Natural killer cell (primary cell): ENCODE data around the gene GNE. TPM values are rescaled to one million over a fixed set of nuclear protein-coding genes. Genes with fewer than 3 reads are reported as not detected.
"Not testable (repeated sequence)": the region's sequence is repeated elsewhere in the genome, so short reads cannot be mapped to it uniquely, and the experiment has no call there.

Experiments used
- ATAC-seq, 3 donors: fragments of 150-1000 bp in 2 of 3; fragments of 200-7000 bp in 1 of 3; cut with Tn5 transposase; 1 replicate in 1 of 3; 2 replicates in 2 of 3; pipeline ENCODE4 v1.10.0; 2021; ENCODE audit warnings: mild to moderate bottlenecking in 2 of 3, moderate library complexity in 2 of 3
- DNase-seq, 2 donors: peaks; one replicate each; pipeline versions ENCODE4 v3.0.0 to v3.0.0-alpha.2; 2013 to 2021; ENCODE audit warnings: mixed read lengths in 1 of 2
- H3K27ac ChIP-seq: one replicate; pipeline ENCODE4 v1.5.1; 2013; ENCODE audit warnings: mild to moderate bottlenecking, low read length
- H3K27me3 ChIP-seq: one replicate; pipeline ENCODE4 v1.6.1; 2013; ENCODE audit warnings: low read length; ENCODE audit not compliant: control insufficient read depth, insufficient read depth
- H3K36me3 ChIP-seq: one replicate; pipeline ENCODE4 v1.6.1; 2013; ENCODE audit warnings: low read length; ENCODE audit not compliant: control insufficient read depth, insufficient read depth
- H3K4me1 ChIP-seq: one replicate; pipeline ENCODE4 v1.6.1; 2013; ENCODE audit warnings: low read length; ENCODE audit not compliant: control insufficient read depth, insufficient read depth
- H3K4me3 ChIP-seq: one replicate; pipeline ENCODE4 v1.5.1; 2013; ENCODE audit warnings: low read length
- H3K9me3 ChIP-seq: one replicate; pipeline ENCODE4 v1.6.1; 2013; ENCODE audit warnings: low read length; ENCODE audit not compliant: control insufficient read depth, insufficient read depth
- H3K27ac Mint-ChIP-seq, 2 donors: one replicate each; pipeline ENCODE4 v1.8.0; 2022; ENCODE audit warnings: mild to moderate bottlenecking in 2 of 2, mixed read lengths in 2 of 2, moderate library complexity in 1 of 2
- H3K27me3 Mint-ChIP-seq, 2 donors: one replicate each; pipeline ENCODE4 v1.8.0; 2022; ENCODE audit warnings: low read depth in 2 of 2, mixed read lengths in 2 of 2
- H3K36me3 Mint-ChIP-seq: one replicate; pipeline ENCODE4 v1.8.0; 2022; ENCODE audit warnings: mixed read lengths
- H3K4me1 Mint-ChIP-seq, 2 donors: one replicate each; pipeline ENCODE4 v1.8.0; 2022; ENCODE audit warnings: mixed read lengths in 2 of 2
- H3K4me3 Mint-ChIP-seq: one replicate; pipeline ENCODE4 v1.8.0; 2022; ENCODE audit warnings: mild to moderate bottlenecking, moderate library complexity, mixed read lengths
- H3K9me3 Mint-ChIP-seq, 2 donors: one replicate each; pipeline ENCODE4 v1.8.0; 2022; ENCODE audit warnings: mixed read lengths in 2 of 2
- CTCF ChIP-seq: fragments of 200-600 bp; IDR thresholded peaks from one replicate; pipeline ENCODE4 v1.8.0; 2022; ENCODE audit warnings: antibody characterized with exemption
- WGBS: methylation state at CpG from one replicate; pipeline ENCODE4 v1.1.7; 2013; ENCODE audit warnings: missing lambda C conversion rate; ENCODE audit not compliant: insufficient coverage; 5-methylcytosine and 5-hydroxymethylcytosine counted together
- intact Hi-C: fragments of 100-400 bp; cut with micrococcal nuclease; formaldehyde crosslinking; loops from one replicate; pipeline ENCODE4 v1.14.2; 2022
- total RNA-seq, 4 donors: library from RNA; stranded (reverse); fragments of 120-200 nt in 1 of 4; gene quantifications; one replicate each; pipeline versions ENCODE4 v1.2.3 to v1.2.4, GENCODE V29; 2013 to 2022

GNE gene
- total RNA-seq, 3 donors from 2014 or later (not counting 1 experiment from before 2014, with no cell fraction given), result 10.6 to 12.4 (median 11.3) TPM

- WGBS, result 54% methylated on average over 7 of the region's 7 CpGs
- no peak for TF ChIP-seq CTCF
- Histone ChIP-seq H3K4me1 (no peaks in the 10 kb centered on the region), H3K27me3 (no peaks in the 10 kb centered on the region), H3K4me3 (no peak overlapping the region), H3K36me3 (no peaks in the 10 kb centered on the region), H3K27ac (no peak overlapping the region), H3K9me3 (no peaks in the 10 kb centered on the region)
- H3K4me3 Mint-ChIP-seq, result no peak overlapping the region
- no peaks in the 10 kb centered on the region for H3K9me3 Mint-ChIP-seq
- DNase-seq, result no peak
- no peak for ATAC-seq
- no peaks in the 10 kb centered on the region for H3K4me1 Mint-ChIP-seq
- H3K27me3 Mint-ChIP-seq, result no peaks in the 10 kb centered on the region
- H3K27ac Mint-ChIP-seq, result no peak overlapping the region
- intact Hi-C loops, result no loop called here
- H3K36me3 Mint-ChIP-seq, result no peaks in the 10 kb centered on the region
Observed at GRCh38 chr9:36276781-36277181, 18.5 kb upstream of the GNE start.

- ATAC-seq, result no peak
- Mint-ChIP-seq H3K4me1 (no peaks in the 10 kb centered on the region), H3K27me3 (no peaks in the 10 kb centered on the region)
Observed at GRCh38 chr9:36276254-36276653, 18.0 kb upstream of the GNE start.

GRCh38 chr9:36275060-36275459 is 16.8 kb upstream of the GNE start:
- Histone ChIP-seq H3K27ac (no peak overlapping the region), H3K36me3 (no peaks in the 10 kb centered on the region), H3K4me1 (no peaks in the 10 kb centered on the region), H3K27me3 (no peaks in the 10 kb centered on the region), H3K4me3 (no peak overlapping the region), H3K9me3 (no peaks in the 10 kb centered on the region)
- no peak for TF ChIP-seq CTCF
- no peaks in the 10 kb centered on the region for H3K4me1 Mint-ChIP-seq
- H3K27ac Mint-ChIP-seq, result no peak overlapping the region
- intact Hi-C loops, result no loop called here
- ATAC-seq, result no peak
- H3K4me3 Mint-ChIP-seq, result no peak overlapping the region
- no peak for DNase-seq
- no peaks in the 10 kb centered on the region for H3K9me3 Mint-ChIP-seq
- 95% methylated on average over 3 of the region's 3 CpGs for WGBS
- H3K36me3 Mint-ChIP-seq, result no peaks in the 10 kb centered on the region
- no peaks in the 10 kb centered on the region for H3K27me3 Mint-ChIP-seq

More at GRCh38 chr9:36276254-36276653, 18.0 kb upstream of the GNE start:
- Histone ChIP-seq H3K9me3 (no peaks in the 10 kb centered on the region), H3K27ac (no peak overlapping the region), H3K36me3 (no peaks in the 10 kb centered on the region), H3K4me1 (no peaks in the 10 kb centered on the region), H3K27me3 (no peaks in the 10 kb centered on the region), H3K4me3 (no peak overlapping the region)
- no peak overlapping the region for H3K27ac Mint-ChIP-seq
- H3K4me3 Mint-ChIP-seq, result no peak overlapping the region
- no peak for TF ChIP-seq CTCF
- intact Hi-C loops, result no loop called here
- no peak for DNase-seq
- no peaks in the 10 kb centered on the region for H3K36me3 Mint-ChIP-seq
- no peaks in the 10 kb centered on the region for H3K9me3 Mint-ChIP-seq
- WGBS, result no CpG with 5 or more reads among the region's 1 CpG

GRCh38 chr9:36273354-36273753 is 15.1 kb upstream of the GNE start:
- intact Hi-C loops, H3K4me3 ChIP-seq, H3K36me3 ChIP-seq, DNase-seq, H3K27ac ChIP-seq, H3K27me3 ChIP-seq, H3K4me1 ChIP-seq, H3K9me3 Mint-ChIP-seq, H3K27ac Mint-ChIP-seq, H3K4me3 Mint-ChIP-seq, H3K9me3 ChIP-seq, H3K4me1 Mint-ChIP-seq, H3K36me3 Mint-ChIP-seq, ATAC-seq, H3K27me3 Mint-ChIP-seq: not testable (repeated sequence)
- WGBS, result 97% methylated on average over 7 of the region's 7 CpGs
